ENCODE data around the gene ZNF513.

The ZNF513 gene

GRCh38 chr2:27393225-27393624 is 12.7 kb upstream of the ZNF513 start:
- no peak for TF ChIP-seq ISL1 (CRISPR knock-in tag; IDR thresholded peaks at IDR 0.05)
- TF ChIP-seq ZFP30 (CRISPR knock-in tag; IDR thresholded peaks at IDR 0.05), result no peak
- TF ChIP-seq SNAI2 (CRISPR knock-in tag; IDR thresholded peaks at IDR 0.05), result no peak
- no peak for TF ChIP-seq GLIS3 (CRISPR knock-in tag; IDR thresholded peaks at IDR 0.05)
- no peak for TF ChIP-seq RARB (CRISPR knock-in tag; IDR thresholded peaks at IDR 0.05)
- TF ChIP-seq PATZ1 (CRISPR knock-in tag; IDR thresholded peaks at IDR 0.05; ENCODE audit: borderline replicate concordance), result no peak
- TF ChIP-seq ARNTL (CRISPR knock-in tag; IDR thresholded peaks at IDR 0.05; ENCODE audit: borderline replicate concordance, low read depth), result no peak
- TF ChIP-seq TCF4 (CRISPR knock-in tag; IDR thresholded peaks at IDR 0.05; ENCODE audit: borderline replicate concordance), result no peak
- ATAC-seq, result no peak

- ATAC-seq, result no peak
- TF ChIP-seq, protein P1, sequence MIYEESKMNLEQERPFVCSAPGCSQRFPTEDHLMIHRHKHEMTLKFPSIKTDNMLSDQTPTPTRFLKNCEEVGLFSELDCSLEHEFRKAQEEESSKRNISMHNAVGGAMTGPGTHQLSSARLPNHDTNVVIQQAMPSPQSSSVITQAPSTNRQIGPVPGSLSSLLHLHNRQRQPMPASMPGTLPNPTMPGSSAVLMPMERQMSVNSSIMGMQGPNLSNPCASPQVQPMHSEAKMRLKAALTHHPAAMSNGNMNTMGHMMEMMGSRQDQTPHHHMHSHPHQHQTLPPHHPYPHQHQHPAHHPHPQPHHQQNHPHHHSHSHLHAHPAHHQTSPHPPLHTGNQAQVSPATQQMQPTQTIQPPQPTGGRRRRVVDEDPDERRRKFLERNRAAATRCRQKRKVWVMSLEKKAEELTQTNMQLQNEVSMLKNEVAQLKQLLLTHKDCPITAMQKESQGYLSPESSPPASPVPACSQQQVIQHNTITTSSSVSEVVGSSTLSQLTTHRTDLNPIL (CRISPR knock-in tag; IDR thresholded peaks at IDR 0.05; ENCODE audit: low read depth), result no peak
- TF ChIP-seq ZC3H10 (CRISPR knock-in tag; IDR thresholded peaks at IDR 0.05) (no peak), PATZ1 (CRISPR knock-in tag; IDR thresholded peaks at IDR 0.05; ENCODE audit: borderline replicate concordance) (no peak), ARNTL (CRISPR knock-in tag; IDR thresholded peaks at IDR 0.05; ENCODE audit: borderline replicate concordance, low read depth) (no peak), ZNF565 (CRISPR knock-in tag; conservative IDR thresholded peaks at IDR 0.05; ENCODE audit: low read depth) (no peak), ISL1 (CRISPR knock-in tag; IDR thresholded peaks at IDR 0.05) (no peak), ZNF8 (CRISPR knock-in tag; IDR thresholded peaks at IDR 0.05) (no peak)
Observed at GRCh38 chr2:27390822-27391679, 10.5 kb upstream of the ZNF513 start.

- TF ChIP-seq OSR1 (CRISPR knock-in tag; IDR thresholded peaks at IDR 0.05) (no peak), ISL1 (CRISPR knock-in tag; IDR thresholded peaks at IDR 0.05) (no peak), ZNF8 (CRISPR knock-in tag; IDR thresholded peaks at IDR 0.05) (no peak), CSRNP3 (CRISPR knock-in tag; IDR thresholded peaks at IDR 0.05) (no peak), PPARA (CRISPR knock-in tag; IDR thresholded peaks at IDR 0.05; ENCODE audit: borderline replicate concordance) (no peak), TOX (CRISPR knock-in tag; IDR thresholded peaks at IDR 0.05; ENCODE audit: borderline replicate concordance) (no peak), ARNTL (CRISPR knock-in tag; IDR thresholded peaks at IDR 0.05; ENCODE audit: borderline replicate concordance, low read depth) (no peak), ZNF565 (CRISPR knock-in tag; conservative IDR thresholded peaks at IDR 0.05; ENCODE audit: low read depth) (no peak), CSDC2 (CRISPR knock-in tag; IDR thresholded peaks at IDR 0.05) (no peak), ESRRG (CRISPR knock-in tag; IDR thresholded peaks at IDR 0.05) (no peak), RARB (CRISPR knock-in tag; IDR thresholded peaks at IDR 0.05) (no peak), TCF4 (CRISPR knock-in tag; IDR thresholded peaks at IDR 0.05; ENCODE audit: borderline replicate concordance) (no peak)
- TF ChIP-seq, protein P1 (CRISPR knock-in tag; IDR thresholded peaks at IDR 0.05; ENCODE audit: low read depth), result no peak
- TF ChIP-seq, protein P2, sequence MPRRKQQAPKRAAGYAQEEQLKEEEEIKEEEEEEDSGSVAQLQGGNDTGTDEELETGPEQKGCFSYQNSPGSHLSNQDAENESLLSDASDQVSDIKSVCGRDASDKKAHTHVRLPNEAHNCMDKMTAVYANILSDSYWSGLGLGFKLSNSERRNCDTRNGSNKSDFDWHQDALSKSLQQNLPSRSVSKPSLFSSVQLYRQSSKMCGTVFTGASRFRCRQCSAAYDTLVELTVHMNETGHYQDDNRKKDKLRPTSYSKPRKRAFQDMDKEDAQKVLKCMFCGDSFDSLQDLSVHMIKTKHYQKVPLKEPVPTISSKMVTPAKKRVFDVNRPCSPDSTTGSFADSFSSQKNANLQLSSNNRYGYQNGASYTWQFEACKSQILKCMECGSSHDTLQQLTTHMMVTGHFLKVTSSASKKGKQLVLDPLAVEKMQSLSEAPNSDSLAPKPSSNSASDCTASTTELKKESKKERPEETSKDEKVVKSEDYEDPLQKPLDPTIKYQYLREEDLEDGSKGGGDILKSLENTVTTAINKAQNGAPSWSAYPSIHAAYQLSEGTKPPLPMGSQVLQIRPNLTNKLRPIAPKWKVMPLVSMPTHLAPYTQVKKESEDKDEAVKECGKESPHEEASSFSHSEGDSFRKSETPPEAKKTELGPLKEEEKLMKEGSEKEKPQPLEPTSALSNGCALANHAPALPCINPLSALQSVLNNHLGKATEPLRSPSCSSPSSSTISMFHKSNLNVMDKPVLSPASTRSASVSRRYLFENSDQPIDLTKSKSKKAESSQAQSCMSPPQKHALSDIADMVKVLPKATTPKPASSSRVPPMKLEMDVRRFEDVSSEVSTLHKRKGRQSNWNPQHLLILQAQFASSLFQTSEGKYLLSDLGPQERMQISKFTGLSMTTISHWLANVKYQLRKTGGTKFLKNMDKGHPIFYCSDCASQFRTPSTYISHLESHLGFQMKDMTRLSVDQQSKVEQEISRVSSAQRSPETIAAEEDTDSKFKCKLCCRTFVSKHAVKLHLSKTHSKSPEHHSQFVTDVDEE (CRISPR knock-in tag; IDR thresholded peaks at IDR 0.05), result no peak
Observed at GRCh38 chr2:27381577-27382181, 1.1 kb upstream of the ZNF513 start.

More at GRCh38 chr2:27381577-27382181, 1.1 kb upstream of the ZNF513 start:
- ATAC-seq, result no peak

Measured in SK-N-SH treated with all-trans-retinoic acid at 6 μM for 48 hours (cell line).